ENCODE data around the gene BACH2.

Gene BACH2

DNA sequence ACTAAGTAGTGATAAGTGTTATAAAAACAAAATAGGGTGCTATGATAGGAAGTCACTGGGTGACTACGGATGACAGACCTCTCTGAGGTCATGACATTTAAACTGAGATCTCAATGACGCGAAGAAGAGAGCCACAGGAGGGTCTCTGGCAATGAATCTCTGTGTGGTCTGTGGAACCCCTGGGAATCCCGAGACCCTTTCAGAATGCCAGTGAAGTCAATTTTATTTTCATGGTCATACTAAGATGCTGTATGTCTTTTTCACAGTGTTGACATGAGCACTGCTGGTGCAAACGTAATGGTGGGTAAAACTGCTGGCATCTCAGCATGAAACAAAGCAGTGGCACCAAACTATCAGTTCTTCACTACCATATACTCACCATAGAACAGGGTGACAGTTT, 247.3 kb downstream of the BACH2 start:
- Histone ChIP-seq H3K9me3 (ENCODE audit: control insufficient read depth in 5 of 5, low read length in 5 of 5) (no peaks in the 10 kb centered on the region), H3K36me3 (ENCODE audit: control insufficient read depth in 5 of 5, insufficient read depth in 5 of 5, low read length in 5 of 5) (no peaks in the 10 kb centered on the region), H3K27me3 (ENCODE audit: control insufficient read depth in 5 of 5, insufficient read depth in 4 of 5, low read length in 5 of 5) (no peaks in the 10 kb centered on the region), H3K27ac (ENCODE audit: low read depth, low read length) (no peak overlapping the region), H3K4me3 (ENCODE audit: low read depth in 1 of 5, low read length in 5 of 5) (no peak overlapping the region), H3K9ac (ENCODE audit: low read length in 5 of 5) (no peak overlapping the region), H3K4me1 (ENCODE audit: control insufficient read depth in 5 of 5, insufficient read depth in 5 of 5, low read length in 5 of 5) (no peaks in the 10 kb centered on the region)

DNA sequence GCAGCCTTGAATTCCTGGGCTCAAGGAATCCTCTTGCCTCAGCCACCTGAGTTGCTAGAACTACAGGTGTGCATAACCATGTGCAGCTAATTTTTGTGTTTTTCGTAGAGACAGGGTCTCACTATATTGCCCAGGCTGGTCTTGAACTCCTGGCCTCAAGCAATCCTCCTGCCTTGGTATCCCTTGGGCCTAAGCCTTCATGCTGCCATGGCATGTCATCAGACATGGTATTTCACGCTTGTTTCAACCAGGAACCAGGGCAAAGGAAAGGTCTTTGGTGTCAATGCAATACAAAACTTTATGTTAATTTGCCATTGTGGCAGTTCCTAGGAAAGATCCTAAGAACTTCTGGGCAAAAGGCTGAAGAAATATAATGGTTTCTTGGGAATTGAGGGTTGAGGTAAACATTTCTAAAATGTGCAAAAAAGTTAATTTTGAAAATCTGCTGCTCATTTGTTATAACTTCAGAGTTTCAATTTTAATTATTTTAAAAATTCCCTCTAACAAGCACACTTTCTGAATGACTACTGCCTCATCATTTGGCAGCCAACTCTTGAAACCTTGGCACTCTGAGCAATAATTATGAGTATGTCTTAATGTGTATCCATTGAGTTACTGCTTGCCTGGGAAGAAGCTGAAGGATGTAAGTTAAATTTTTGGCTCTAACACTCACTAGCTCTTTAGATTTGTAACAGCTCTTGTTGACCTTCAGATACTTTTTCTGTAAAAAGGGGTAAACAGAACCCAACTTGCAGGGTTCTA, 248.3 kb downstream of the BACH2 start:
- Histone ChIP-seq H3K9me3 (ENCODE audit: control insufficient read depth in 5 of 5, low read length in 5 of 5) (no peaks in the 10 kb centered on the region), H3K4me1 (ENCODE audit: control insufficient read depth in 5 of 5, insufficient read depth in 5 of 5, low read length in 5 of 5) (no peaks in the 10 kb centered on the region), H3K4me3 (ENCODE audit: low read depth in 1 of 5, low read length in 5 of 5) (no peak overlapping the region), H3K27ac (ENCODE audit: low read depth, low read length) (no peak overlapping the region), H3K9ac (ENCODE audit: low read length in 5 of 5) (no peak overlapping the region), H3K36me3 (ENCODE audit: control insufficient read depth in 5 of 5, insufficient read depth in 5 of 5, low read length in 5 of 5) (no peaks in the 10 kb centered on the region), H3K27me3 (ENCODE audit: control insufficient read depth in 5 of 5, insufficient read depth in 4 of 5, low read length in 5 of 5) (no peaks in the 10 kb centered on the region)

DNA sequence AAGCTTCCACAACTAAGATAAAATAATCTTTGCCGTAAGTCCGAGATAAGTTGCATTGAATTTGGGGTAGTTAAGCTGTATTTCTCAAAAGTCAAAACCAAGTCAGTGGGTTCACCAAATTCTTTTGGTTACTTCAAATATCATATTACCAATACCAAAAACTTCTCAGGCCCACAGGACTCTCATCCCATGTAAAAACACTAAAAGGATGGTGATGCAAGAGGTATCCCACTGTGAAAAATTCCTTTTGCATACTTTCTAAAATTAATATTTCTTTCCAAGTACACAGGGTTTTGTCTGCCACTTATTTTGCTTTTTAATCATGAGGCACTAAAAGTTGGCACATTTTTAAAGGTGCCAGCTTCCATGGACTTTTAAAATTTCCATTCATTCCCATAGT, 251.1 kb downstream of the BACH2 start:
- Histone ChIP-seq H3K27ac (ENCODE audit: low read depth, low read length) (no peak overlapping the region), H3K36me3 (ENCODE audit: control insufficient read depth in 5 of 5, insufficient read depth in 5 of 5, low read length in 5 of 5) (no peaks in the 10 kb centered on the region), H3K9me3 (ENCODE audit: control insufficient read depth in 5 of 5, low read length in 5 of 5) (no peaks in the 10 kb centered on the region), H3K4me1 (ENCODE audit: control insufficient read depth in 5 of 5, insufficient read depth in 5 of 5, low read length in 5 of 5) (no peaks in the 10 kb centered on the region), H3K9ac (ENCODE audit: low read length in 5 of 5) (no peak overlapping the region), H3K4me3 (ENCODE audit: low read depth in 1 of 5, low read length in 5 of 5) (no peak overlapping the region), H3K27me3 (ENCODE audit: control insufficient read depth in 5 of 5, insufficient read depth in 4 of 5, low read length in 5 of 5) (no peaks in the 10 kb centered on the region)

DNA sequence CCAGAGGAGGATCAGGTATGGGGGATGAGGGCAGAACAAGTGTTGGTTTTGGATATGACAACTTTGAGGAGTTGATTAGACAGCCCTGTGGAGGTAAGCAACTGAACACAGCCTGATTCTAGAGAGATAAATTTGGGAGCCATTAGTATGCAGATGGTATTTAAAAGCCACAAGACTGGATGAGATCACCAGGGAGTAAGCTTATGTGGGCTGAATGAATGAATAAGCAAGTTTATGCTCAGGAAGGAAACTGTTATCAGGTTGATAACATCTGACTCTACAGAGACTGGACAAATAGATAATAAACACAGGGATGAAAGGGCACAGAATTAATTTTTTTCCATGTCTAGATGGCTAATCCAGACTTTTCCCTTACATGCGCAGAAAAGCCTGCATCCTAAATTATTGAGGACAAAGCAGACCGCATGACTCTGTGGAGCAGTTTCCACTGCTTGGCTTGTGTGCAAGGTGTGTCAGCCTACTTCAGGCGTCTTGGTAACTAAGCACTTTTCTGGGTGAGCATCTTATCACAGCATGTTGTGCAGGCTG, 251.7 kb downstream of the BACH2 start:
- no peak overlapping the region for H3K27ac ChIP-seq (ENCODE audit: low read depth, low read length)
- H3K4me1 ChIP-seq (ENCODE audit: control insufficient read depth in 5 of 5, insufficient read depth in 5 of 5, low read length in 5 of 5) = no peaks in the 10 kb centered on the region
- no peaks in the 10 kb centered on the region for H3K36me3 ChIP-seq (ENCODE audit: control insufficient read depth in 5 of 5, insufficient read depth in 5 of 5, low read length in 5 of 5)
- H3K27me3 ChIP-seq (ENCODE audit: control insufficient read depth in 5 of 5, insufficient read depth in 4 of 5, low read length in 5 of 5) = no peaks in the 10 kb centered on the region
- no peak overlapping the region for H3K4me3 ChIP-seq (ENCODE audit: low read depth in 1 of 5, low read length in 5 of 5)
- H3K9me3 ChIP-seq (ENCODE audit: control insufficient read depth in 5 of 5, low read length in 5 of 5) = no peaks in the 10 kb centered on the region
- H3K9ac ChIP-seq (ENCODE audit: low read length in 5 of 5) = no peak overlapping the region

DNA sequence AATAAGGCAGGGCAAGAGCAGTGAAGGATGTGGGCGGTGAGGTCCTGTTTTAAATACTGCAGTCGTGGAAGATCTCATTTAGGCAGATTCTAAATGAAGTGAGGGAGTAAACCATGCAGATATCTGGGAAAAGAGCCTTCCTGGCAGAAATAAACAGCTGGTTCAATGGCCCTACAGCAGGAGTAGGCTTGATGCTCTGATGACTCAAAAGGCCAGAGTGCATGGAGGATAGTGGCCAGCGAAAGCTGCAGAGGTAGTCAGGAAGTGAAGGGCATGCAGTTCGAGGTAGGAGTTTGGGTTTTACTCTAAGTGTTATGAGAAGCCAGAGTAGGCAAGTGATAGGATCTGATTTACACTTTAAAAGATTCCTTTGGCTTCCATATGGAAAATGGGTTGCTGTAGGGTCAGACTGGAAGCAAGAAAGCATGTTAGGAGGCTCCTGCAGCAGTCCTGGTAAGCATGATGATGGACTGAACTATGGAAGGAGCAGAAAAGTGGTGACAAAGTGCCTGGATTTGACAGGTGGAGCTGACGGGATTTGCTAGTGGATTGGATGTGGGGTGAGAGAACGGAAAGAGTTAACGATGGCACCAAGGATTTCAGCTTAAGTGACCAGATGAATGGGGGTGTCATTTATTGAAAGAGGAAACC, 252.3 kb downstream of the BACH2 start:
- Histone ChIP-seq H3K27me3 (ENCODE audit: control insufficient read depth in 5 of 5, insufficient read depth in 4 of 5, low read length in 5 of 5) (no peaks in the 10 kb centered on the region), H3K9me3 (ENCODE audit: control insufficient read depth in 5 of 5, low read length in 5 of 5) (no peaks in the 10 kb centered on the region), H3K36me3 (ENCODE audit: control insufficient read depth in 5 of 5, insufficient read depth in 5 of 5, low read length in 5 of 5) (no peaks in the 10 kb centered on the region), H3K9ac (ENCODE audit: low read length in 5 of 5) (no peak overlapping the region), H3K4me1 (ENCODE audit: control insufficient read depth in 5 of 5, insufficient read depth in 5 of 5, low read length in 5 of 5) (no peaks in the 10 kb centered on the region), H3K4me3 (ENCODE audit: low read depth in 1 of 5, low read length in 5 of 5) (no peak overlapping the region), H3K27ac (ENCODE audit: low read depth, low read length) (no peak overlapping the region)

DNA sequence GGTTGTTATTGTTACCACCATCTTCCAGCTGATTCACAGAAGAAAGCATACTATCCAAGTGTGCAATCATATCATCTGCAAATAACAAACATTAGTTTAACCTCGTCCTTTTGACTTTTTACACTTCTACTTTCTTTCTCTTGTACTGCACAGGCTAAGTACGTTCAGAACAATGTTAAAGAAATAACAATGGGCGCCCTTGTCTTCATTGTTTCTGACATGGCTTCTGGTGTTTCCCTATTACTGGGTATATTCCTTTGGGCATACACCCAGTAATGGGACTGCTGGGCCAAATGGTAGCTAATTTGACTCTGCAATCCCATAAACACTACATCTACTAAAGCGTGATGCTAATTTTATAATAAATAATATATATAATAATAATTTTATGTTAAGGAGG, 255.7 kb downstream of the BACH2 start:
- no peaks in the 10 kb centered on the region for H3K4me1 ChIP-seq (ENCODE audit: control insufficient read depth in 5 of 5, insufficient read depth in 5 of 5, low read length in 5 of 5)
- peaks cover 0 to 5% (median 0%) of the 10 kb centered on the region in 5 donors for H3K9me3 ChIP-seq (ENCODE audit: control insufficient read depth in 5 of 5, low read length in 5 of 5)
- H3K27me3 ChIP-seq (ENCODE audit: control insufficient read depth in 5 of 5, insufficient read depth in 4 of 5, low read length in 5 of 5) = no peaks in the 10 kb centered on the region
- no peaks in the 10 kb centered on the region for H3K36me3 ChIP-seq (ENCODE audit: control insufficient read depth in 5 of 5, insufficient read depth in 5 of 5, low read length in 5 of 5)
- H3K27ac ChIP-seq (ENCODE audit: low read depth, low read length) = no peak overlapping the region
- H3K4me3 ChIP-seq (ENCODE audit: low read depth in 1 of 5, low read length in 5 of 5) = no peak overlapping the region
- H3K9ac ChIP-seq (ENCODE audit: low read length in 5 of 5) = no peak overlapping the region

DNA sequence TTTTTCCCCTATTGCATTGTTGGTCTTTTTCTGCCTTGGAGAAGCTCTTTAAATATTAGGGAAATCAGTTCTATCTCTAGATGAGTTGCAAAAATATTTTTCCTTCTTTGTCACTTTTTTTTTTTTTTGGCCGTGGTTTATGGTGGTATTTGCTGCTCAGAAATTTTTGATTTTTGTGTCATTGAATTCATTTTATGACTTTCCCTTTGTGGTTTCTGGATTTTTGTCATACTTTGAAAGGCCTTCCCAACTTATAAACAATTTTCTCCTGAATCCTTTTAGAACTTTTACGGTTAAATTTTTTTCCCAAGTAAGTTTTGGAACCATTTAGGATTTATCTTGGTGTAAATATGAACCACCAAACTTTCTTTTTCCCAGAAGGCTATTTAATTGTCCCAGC, 256.7 kb downstream of the BACH2 start:
- no peak overlapping the region for H3K4me3 ChIP-seq (ENCODE audit: low read depth in 1 of 5, low read length in 5 of 5)
- no peaks in the 10 kb centered on the region for H3K36me3 ChIP-seq (ENCODE audit: control insufficient read depth in 5 of 5, insufficient read depth in 5 of 5, low read length in 5 of 5)
- H3K9me3 ChIP-seq (ENCODE audit: control insufficient read depth in 5 of 5, low read length in 5 of 5) = peaks cover 0 to 5% (median 0%) of the 10 kb centered on the region in 5 donors
- no peak overlapping the region for H3K27ac ChIP-seq (ENCODE audit: low read depth, low read length)
- no peaks in the 10 kb centered on the region for H3K27me3 ChIP-seq (ENCODE audit: control insufficient read depth in 5 of 5, insufficient read depth in 4 of 5, low read length in 5 of 5)
- H3K9ac ChIP-seq (ENCODE audit: low read length in 5 of 5) = no peak overlapping the region
- no peaks in the 10 kb centered on the region for H3K4me1 ChIP-seq (ENCODE audit: control insufficient read depth in 5 of 5, insufficient read depth in 5 of 5, low read length in 5 of 5)

DNA sequence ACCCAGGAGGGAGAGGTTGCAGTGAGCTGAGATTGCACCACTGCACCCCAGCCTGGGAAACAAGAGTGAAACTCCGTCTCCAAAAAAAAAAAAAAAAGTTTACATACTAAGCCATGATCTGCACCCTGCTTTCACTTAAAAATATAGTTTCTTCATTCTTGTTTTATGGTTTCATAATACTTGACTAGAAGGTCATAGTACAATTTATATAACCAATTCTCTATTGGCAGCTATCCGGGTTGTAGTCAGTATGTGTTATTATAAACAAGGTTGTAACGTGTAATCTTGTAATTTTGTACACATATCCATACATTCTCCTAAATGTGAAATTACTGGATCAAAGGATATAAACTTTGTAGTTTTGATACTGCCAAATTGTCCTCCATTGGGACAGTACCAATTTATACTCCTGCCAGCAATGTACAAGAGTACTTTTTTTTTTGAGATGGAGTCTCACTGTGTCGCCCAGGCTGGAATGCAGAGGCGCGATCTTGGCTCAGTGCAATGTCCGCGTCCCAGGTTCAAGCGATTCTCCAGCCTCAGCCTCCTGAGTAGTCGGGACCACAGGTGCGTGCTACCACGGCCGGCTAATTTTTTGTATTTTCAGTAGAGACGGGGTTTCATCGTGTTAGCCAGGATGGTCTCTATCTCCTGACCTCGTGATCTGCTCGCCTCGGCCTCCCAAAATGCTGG, 257.5 kb downstream of the BACH2 start:
- Histone ChIP-seq H3K27ac (ENCODE audit: low read depth, low read length) (no peak overlapping the region), H3K9ac (ENCODE audit: low read length in 5 of 5) (no peak overlapping the region)

DNA sequence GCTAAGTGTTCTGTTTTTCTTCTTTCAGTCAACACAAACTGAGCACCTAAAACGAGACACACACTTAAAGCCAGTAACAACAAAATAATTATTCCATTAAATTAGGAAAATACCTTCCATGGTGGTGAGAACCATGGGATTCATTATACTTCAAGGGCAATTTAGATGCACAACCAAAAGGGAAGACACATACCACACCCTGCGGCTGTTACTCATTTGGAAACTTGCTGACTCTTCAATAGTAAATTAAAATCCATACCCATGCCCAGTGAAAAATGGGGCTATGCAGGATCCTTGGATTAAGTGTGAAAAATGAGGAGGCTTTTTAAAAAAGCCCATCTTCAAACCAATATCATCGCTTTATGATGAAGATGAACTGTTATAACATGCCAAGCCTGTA, 259.7 kb downstream of the BACH2 start:
- Histone ChIP-seq H3K4me3 (ENCODE audit: low read depth in 1 of 5, low read length in 5 of 5) (no peak overlapping the region), H3K27me3 (ENCODE audit: control insufficient read depth in 5 of 5, insufficient read depth in 4 of 5, low read length in 5 of 5) (no peaks in the 10 kb centered on the region), H3K9ac (ENCODE audit: low read length in 5 of 5) (no peak overlapping the region), H3K4me1 (ENCODE audit: control insufficient read depth in 5 of 5, insufficient read depth in 5 of 5, low read length in 5 of 5) (no peaks in the 10 kb centered on the region), H3K9me3 (ENCODE audit: control insufficient read depth in 5 of 5, low read length in 5 of 5) (peaks cover 0 to 5% (median 0%) of the 10 kb centered on the region in 5 donors), H3K36me3 (ENCODE audit: control insufficient read depth in 5 of 5, insufficient read depth in 5 of 5, low read length in 5 of 5) (no peaks in the 10 kb centered on the region), H3K27ac (ENCODE audit: low read depth, low read length) (no peak overlapping the region)

More for the DNA sequence above, 257.5 kb downstream of the BACH2 start:
- Histone ChIP-seq H3K9me3 (ENCODE audit: control insufficient read depth in 5 of 5, low read length in 5 of 5) (peaks cover 0 to 5% (median 0%) of the 10 kb centered on the region in 5 donors), H3K27me3 (ENCODE audit: control insufficient read depth in 5 of 5, insufficient read depth in 4 of 5, low read length in 5 of 5) (no peaks in the 10 kb centered on the region), H3K4me3 (ENCODE audit: low read depth in 1 of 5, low read length in 5 of 5) (no peak overlapping the region), H3K36me3 (ENCODE audit: control insufficient read depth in 5 of 5, insufficient read depth in 5 of 5, low read length in 5 of 5) (no peaks in the 10 kb centered on the region), H3K4me1 (ENCODE audit: control insufficient read depth in 5 of 5, insufficient read depth in 5 of 5, low read length in 5 of 5) (no peaks in the 10 kb centered on the region)

Measured in subcutaneous abdominal adipose tissue (tissue), 5 donors.